Measurements from ENCODE around the gene MLLT3. TPM values are rescaled to one million over a fixed set of nuclear protein-coding genes. Genes with fewer than 3 reads are reported as not detected.

MLLT3 gene
- total and polyA plus RNA-seq, 2 donors (not counting 3 experiments of a cell fraction or from before 2014, with no cell fraction given), result 6.1 to 10.0 TPM

DNA sequence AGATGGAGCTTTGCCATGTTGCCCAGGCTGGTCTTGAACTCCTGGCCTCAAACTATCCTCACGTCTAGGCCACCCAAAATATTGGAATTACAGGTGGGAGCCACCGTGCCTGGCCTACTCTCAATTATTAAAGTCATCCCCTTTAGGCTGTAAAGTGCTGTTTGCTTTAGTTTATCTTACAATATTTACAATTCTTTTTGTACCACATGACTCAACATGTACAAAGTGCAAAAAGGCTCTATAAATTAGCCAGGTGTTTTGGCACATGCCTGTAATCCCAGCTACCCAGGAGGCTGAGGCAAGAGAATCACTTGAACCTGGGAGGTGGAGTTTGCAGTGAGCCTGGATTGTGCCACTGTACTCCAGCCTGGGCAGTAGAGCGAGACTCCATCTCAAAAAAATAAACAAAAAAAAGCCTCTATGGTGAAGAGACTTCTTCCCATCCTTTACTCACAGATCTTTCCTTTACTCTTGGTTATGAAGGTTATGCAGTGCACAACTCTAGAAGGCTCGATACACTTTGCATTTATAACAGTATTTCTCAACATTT is 28.5 kb upstream of the MLLT3 start:
- intact Hi-C loops (cut with micrococcal nuclease), result no loop called here

More for the DNA sequence above, 28.5 kb upstream of the MLLT3 start:
- no TSS peak for BruUV-seq (replicated peaks)
- no peaks in the 10 kb centered on the region for H3K79me2 ChIP-seq (ENCODE audit: control insufficient read depth, insufficient read depth, low read length)
- dilution Hi-C loops (cut with MboI; ENCODE audit: extremely low pct_ligation_motif_present, low sequenced_read_pairs), result no loop called here
- H3K9me3 ChIP-seq (replicated peaks; ENCODE audit: control insufficient read depth, insufficient read depth, low read length), result no peaks in the 10 kb centered on the region
- H3K4me3 ChIP-seq (replicated peaks in 1 of 3; ENCODE audit: insufficient read depth in 1 of 3, low read depth in 1 of 3, low read length in 3 of 3), result no peak overlapping the region
- ChIA-PET POLR2A (no interaction called here), CTCF (no interaction called here)
- H3K27ac ChIP-seq (ENCODE audit: insufficient read depth, low read depth, low read length), result no peak overlapping the region
- H3K36me3 ChIP-seq (ENCODE audit: control insufficient read depth in 2 of 2, extremely low read depth in 1 of 2, insufficient read depth in 2 of 2, low read length in 2 of 2), result no peaks in the 10 kb centered on the region
- H3K4me2 ChIP-seq (ENCODE audit: insufficient read depth, low read length), result no peak overlapping the region
- no peaks in the 10 kb centered on the region for H4K20me1 ChIP-seq (replicated peaks; ENCODE audit: control insufficient read depth, extremely low read depth, insufficient read depth, low read length)
- DNase-seq (ENCODE audit: low read depth, low spot score), result no peak
- H3K27me3 ChIP-seq (ENCODE audit: control insufficient read depth in 2 of 2, insufficient read depth in 2 of 2, low read length in 2 of 2), result peaks cover 0 to 2% of the 10 kb centered on the region in 2 experiments
- H3K4me1 ChIP-seq (ENCODE audit: control insufficient read depth, extremely low read depth, insufficient read depth, low read length), result no peaks in the 10 kb centered on the region
- H2AFZ ChIP-seq (ENCODE audit: low read depth, low read length), result no peak overlapping the region
- H3K9ac ChIP-seq (replicated peaks; ENCODE audit: extremely low read depth, insufficient read depth, low read length), result no peak overlapping the region
- H3K9me1 ChIP-seq (replicated peaks; ENCODE audit: control insufficient read depth, extremely low read depth, insufficient read depth, low read length), result no peaks in the 10 kb centered on the region
- no peak for FAIRE-seq
- no peak for TF ChIP-seq FOS (IDR thresholded peaks at IDR 0.05; ENCODE audit: borderline replicate concordance, insufficient read depth, low read length)
- TF ChIP-seq POLR2AphosphoS5 (IDR thresholded peaks at IDR 0.05; ENCODE audit: insufficient read depth, low read depth, low read length), result no peak
- TF ChIP-seq, protein P1, sequence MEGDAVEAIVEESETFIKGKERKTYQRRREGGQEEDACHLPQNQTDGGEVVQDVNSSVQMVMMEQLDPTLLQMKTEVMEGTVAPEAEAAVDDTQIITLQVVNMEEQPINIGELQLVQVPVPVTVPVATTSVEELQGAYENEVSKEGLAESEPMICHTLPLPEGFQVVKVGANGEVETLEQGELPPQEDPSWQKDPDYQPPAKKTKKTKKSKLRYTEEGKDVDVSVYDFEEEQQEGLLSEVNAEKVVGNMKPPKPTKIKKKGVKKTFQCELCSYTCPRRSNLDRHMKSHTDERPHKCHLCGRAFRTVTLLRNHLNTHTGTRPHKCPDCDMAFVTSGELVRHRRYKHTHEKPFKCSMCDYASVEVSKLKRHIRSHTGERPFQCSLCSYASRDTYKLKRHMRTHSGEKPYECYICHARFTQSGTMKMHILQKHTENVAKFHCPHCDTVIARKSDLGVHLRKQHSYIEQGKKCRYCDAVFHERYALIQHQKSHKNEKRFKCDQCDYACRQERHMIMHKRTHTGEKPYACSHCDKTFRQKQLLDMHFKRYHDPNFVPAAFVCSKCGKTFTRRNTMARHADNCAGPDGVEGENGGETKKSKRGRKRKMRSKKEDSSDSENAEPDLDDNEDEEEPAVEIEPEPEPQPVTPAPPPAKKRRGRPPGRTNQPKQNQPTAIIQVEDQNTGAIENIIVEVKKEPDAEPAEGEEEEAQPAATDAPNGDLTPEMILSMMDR (IDR thresholded peaks at IDR 0.05; ENCODE audit: extremely low read depth in 1 of 2, insufficient read depth in 1 of 2, low read depth in 1 of 2, low read length in 2 of 2), result no peak
- no peak for TF ChIP-seq EZH2 (IDR thresholded peaks at IDR 0.05; ENCODE audit: borderline replicate concordance, low read depth, low read length, severe bottlenecking)
- TF ChIP-seq MYC (IDR thresholded peaks at IDR 0.05; ENCODE audit: low read depth, low read length), result no peak
- no peak for TF ChIP-seq JUN (IDR thresholded peaks at IDR 0.05; ENCODE audit: borderline replicate concordance, insufficient read depth, insufficient read length, low read depth)
- TF ChIP-seq GATA2 (IDR thresholded peaks at IDR 0.05; ENCODE audit: insufficient read depth, insufficient read length, low read depth, low read length), result no peak
- TF ChIP-seq, protein P2, sequence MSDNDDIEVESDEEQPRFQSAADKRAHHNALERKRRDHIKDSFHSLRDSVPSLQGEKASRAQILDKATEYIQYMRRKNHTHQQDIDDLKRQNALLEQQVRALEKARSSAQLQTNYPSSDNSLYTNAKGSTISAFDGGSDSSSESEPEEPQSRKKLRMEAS (IDR thresholded peaks at IDR 0.05; ENCODE audit: insufficient read depth, insufficient read length), result no peak
- no peak for TF ChIP-seq POLR2A (IDR thresholded peaks at IDR 0.05; ENCODE audit: low read depth, low read length)

Measured in endothelial cell of umbilical vein (primary cell).